HG03571 (cell line): ENCODE data around the gene C19orf44.

Source experiments
- ATAC-seq: cut with Tn5 transposase; IDR thresholded peaks from one replicate; pipeline ENCODE4 v1.9.1; 2021; ENCODE audit not compliant: unreplicated experiment

Gene C19orf44

GRCh38 chr19:16516381-16516780 lies 20.2 kb downstream of the C19orf44 start:
- no peak for ATAC-seq

- no peak for ATAC-seq
Observed at GRCh38 chr19:16516923-16517610, 20.9 kb downstream of the C19orf44 start.

DNA sequence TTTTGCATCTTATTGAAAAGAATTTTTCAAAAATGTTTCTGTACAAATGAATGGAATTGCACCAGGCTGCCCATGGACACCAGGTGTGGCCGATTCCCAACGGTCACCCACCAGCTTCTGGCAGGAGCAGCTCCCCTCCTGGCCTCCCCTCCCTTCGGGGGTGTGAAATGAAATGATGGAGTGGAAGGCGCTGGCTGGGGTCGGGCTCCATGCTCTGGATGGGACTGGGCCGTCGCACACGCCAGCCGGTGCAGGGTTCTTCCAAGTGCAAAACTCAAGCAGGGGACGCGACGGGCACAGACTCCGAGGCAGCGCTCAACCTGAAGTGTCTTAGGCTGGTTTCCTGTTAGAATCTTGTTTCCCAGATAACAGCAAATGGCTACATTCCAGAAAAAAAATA lies 21.9 kb downstream of the C19orf44 start:
- no peak for ATAC-seq

GRCh38 chr19:16518483-16519229 lies 22.5 kb downstream of the C19orf44 start:
- ATAC-seq = no peak

DNA sequence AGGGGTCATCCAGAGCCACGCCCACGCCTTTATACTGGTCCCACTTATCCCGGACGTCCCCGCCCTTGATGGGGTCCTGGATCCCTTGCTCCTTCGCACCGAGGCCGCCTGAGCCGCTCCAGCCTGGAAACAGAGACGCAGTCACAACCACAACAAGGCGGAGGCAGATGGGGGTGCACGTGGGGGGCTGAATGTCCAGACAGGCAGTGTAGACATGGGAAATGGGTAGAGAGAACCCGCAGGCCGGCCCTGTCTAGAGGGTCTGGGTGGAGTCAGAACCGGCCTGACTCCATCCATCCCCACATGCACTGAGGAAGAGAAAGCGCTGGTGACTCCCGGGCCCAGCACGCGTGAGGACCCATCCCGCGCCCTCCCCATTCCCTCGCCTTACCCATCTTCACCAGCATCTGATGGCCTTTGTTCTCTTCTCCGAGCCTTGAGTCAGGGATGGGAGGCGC lies 23.1 kb downstream of the C19orf44 start:
- no peak for ATAC-seq

GRCh38 chr19:16520074-16520973 lies 24.1 kb downstream of the C19orf44 start:
- ATAC-seq = no peak

GRCh38 chr19:16520986-16521624 lies 24.9 kb downstream of the C19orf44 start:
- ATAC-seq = no peak

DNA sequence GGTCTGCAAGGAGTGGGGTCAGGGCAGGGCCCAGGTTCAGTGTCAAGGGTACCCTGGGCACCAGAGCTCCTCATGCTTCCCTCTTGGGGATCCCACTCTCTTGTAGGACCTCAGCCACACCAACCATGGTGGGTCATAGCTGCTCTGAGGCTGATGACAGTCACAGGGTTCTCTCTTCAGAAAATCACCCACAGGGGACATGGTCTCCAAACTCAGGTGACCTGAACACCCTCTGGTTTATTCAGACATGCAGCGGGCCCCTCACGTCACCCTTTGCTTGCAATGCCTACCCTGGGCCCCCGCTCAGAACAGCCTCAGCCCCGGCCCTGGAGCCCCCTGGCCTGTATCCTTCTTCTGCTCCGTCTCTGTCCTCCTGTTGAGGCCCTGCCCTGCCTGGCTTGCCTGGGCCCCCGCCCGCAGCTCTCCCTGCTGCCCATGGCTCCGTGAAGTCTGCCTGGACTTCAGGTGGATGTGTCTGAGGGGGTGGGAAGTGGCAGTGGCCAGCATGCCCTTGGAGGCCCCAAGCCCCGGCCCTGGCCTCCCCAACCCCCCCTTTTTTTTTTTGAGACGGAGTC lies 25.6 kb downstream of the C19orf44 start:
- ATAC-seq = no peak

GRCh38 chr19:16522559-16523377 lies 26.6 kb downstream of the C19orf44 start:
- no peak for ATAC-seq

- ATAC-seq = no peak
Observed at GRCh38 chr19:16524991-16525734, 29.0 kb downstream of the C19orf44 start.

DNA sequence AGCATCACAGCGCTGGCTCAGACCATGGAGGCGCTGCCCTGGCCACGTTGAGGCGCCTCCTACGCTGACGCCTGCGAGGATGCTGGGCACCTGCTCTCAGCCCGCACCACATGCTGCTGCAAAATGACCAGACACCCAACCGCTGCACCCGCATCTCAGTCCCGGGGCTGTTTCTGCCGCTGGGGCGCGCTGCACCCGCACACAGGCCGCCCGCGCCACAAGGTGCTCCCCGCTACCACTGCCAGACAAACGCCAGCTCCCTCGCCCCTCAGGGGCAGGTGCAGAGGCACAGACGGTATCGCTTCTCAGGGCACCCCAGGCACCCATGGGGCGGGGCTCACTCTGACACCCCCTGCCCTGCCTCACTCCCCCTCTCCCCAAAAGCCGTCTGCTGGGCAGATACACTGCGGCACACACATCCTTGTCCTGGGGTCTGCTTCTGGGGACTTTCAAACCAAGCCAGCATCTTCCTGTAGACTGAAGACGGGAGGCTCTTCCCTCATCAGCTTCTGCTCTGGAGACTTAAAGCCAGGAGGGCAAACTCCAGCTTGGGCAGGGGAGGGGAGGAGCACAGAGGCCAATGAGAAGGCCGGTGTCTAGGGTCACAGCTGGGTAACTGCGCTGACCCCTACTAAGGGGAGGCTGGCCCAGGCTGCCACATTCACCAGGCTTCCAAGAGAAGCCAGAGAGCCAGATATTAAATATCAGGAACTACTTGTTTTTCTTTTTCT lies 29.7 kb downstream of the C19orf44 start:
- ATAC-seq = no peak

DNA sequence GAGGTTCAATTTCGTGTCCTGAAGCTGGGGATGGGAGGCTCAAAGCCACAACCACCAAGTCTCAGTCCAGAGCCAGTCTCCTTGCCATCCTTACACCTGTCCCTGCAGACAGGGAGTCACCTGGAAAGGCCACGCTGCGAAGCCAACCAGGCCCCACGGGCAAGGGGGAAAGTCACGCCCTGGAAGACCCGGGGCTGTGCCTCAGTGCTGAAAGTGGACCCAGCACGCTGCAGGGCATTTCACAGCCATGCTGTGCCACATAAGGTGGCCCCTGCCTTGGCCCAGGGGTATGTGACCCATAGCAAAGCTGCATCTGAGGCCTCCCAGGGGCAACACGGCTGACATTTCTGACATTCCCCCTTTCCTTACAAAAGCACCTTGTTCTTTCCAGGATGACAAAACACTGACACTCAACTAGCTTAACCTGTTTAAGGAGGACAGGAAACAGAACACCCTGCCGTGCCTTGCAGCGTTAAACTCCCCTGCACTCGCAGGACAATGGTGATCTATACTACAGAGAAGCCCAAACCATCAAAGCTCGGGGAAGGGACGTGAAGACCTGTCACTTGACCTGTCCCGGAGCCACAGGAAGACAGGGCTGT lies 31.2 kb downstream of the C19orf44 start:
- ATAC-seq = no peak

- no peak for ATAC-seq
Observed at GRCh38 chr19:16527971-16528521, 31.9 kb downstream of the C19orf44 start.

- ATAC-seq = no peak
Observed at GRCh38 chr19:16529466-16530144, 33.4 kb downstream of the C19orf44 start.

DNA sequence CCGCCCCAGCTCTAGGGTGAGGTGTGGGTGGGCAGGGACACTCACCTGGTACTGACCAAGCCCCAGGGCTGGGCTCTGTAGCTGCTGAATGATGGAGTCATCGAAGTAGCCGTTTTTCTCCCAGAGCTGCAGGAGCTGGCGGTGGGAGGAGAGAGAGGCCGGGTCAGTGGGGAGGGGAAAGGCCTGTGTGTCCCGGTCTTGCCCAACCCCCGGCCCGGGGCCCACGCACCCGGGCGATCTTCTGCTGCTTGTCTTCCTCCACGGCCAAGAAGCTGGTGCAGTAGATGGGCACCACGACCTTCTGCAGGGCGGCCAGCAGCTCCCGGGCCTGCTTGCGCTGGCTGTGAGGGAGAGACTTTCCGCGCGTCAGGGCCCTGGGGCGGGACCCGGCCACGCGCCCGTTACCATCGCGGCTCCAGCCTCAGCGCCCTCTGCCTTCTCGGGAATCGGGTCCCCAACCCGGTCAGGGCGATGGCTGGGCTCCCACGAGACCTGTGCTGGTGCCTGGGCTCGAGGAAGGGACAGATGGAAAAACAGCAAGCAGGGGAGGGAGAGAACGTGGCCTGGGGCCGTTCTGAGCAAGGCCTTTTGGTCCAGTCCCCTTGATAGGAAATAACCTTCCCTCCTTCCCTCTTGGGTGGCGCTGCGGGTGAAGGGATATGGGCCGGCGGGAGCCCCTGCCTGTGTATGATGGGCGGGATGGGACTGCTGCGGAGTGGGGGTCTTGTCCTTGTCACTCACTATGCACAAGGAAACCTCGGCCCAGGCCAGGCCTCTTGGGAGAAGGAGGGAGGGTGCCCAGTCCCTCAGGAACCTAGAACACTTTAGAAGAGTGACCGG lies 34.6 kb downstream of the C19orf44 start:
- no peak for ATAC-seq

DNA sequence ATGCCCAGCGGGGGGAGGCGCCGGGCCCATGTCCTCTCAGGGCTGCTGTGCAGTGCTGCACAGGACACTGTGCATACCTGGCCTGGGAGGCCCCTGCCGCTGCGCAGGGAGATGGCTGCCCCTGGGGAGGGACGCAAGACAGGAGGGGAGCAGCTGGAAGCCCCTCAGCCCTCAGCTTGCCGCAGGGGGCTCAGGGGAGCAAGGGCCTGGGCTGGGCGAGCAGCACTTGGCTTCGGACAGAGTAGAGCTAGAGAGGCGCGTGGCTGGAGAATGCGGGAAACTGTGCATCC lies 35.1 kb downstream of the C19orf44 start:
- no peak for ATAC-seq
